Upper lobe of left lung (tissue), 4 donors: ENCODE results near the gene VIPR1.

Experiments used
- CTCF ChIP-seq, 6 experiments: fragments of 450-650 bp in 4 of 6; fragments of 200-600 bp in 2 of 6; sonication (generic) in 2 of 6; IDR thresholded peaks; one replicate each; pipeline ENCODE4 v1.5.1; 2016 to 2019; ENCODE audit warnings: antibody characterized with exemption in 6 of 6
- POLR2A ChIP-seq, 4 donors: fragments of 450-650 bp; IDR thresholded peaks; one replicate each; pipeline ENCODE4 v1.5.1; 2016 to 2017; ENCODE audit warnings: antibody characterized with exemption in 4 of 4, mild to moderate bottlenecking in 2 of 4

- TF ChIP-seq POLR2A (IDR thresholded peaks at IDR 0.05), result no peak
- TF ChIP-seq CTCF (IDR thresholded peaks at IDR 0.05), result peak in 2 of 6 experiments; percentile 20 to 29
These were observed 16.5 kb downstream of the VIPR1 start for GRCh38 chr3:42518800-42519567.
